ENCODE data around the gene PBX4. TPM values are rescaled to one million over a fixed set of nuclear protein-coding genes. Genes with fewer than 3 reads are reported as not detected.

PBX4 gene
- total and polyA plus RNA-seq, 11 donors = 0.43 to 0.69 (median 0.53) TPM; not detected in 8

DNA sequence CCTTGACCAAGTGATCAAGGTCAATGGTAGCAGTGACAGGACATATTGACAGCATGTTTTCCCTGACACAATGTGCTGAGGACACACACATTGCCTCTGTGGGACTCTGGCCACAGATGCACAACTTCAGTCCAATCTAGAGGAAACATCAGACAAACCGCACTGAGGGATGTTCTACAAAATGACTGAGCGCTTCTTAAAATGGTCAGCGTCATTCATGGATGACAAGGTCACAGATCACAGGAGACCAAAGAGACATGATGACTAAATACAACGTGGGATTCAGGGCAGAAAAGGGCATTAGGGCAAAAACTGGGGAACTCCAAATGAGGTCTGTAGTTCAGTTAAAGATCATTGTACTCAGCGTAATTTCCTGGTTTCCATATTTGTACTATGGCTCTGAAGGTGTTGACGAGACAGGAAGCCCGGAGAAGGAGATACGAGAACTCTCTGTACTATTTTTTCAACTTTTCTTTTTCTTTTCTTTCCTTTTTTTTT lies 20.6 kb downstream of the PBX4 start:
- intact Hi-C loops (cut with DNase I) = no loop called here

GRCh38 chr19:19595171-19595701 lies 23.3 kb downstream of the PBX4 start:
- peaks cover 0 to 37% (median 0%) of the 10 kb centered on the region in 12 donors for H3K4me1 ChIP-seq
- H3K9me3 ChIP-seq = no peaks in the 10 kb centered on the region

More for the DNA sequence above, 20.6 kb downstream of the PBX4 start:
- ATAC-seq (peak in 1 of 4 donors; percentile 26), DNase-seq (no peak)
- Histone ChIP-seq H3K4me3 (no peak overlapping the region), H3K27ac (peak overlapping the region in 1 of 12 donors; percentile 77), H3K27me3 (no peaks in the 10 kb centered on the region), H3K4me1 (peaks cover 0 to 26% (median 0%) of the 10 kb centered on the region in 12 donors), H3K36me3 (no peaks in the 10 kb centered on the region), H3K9me3 (no peaks in the 10 kb centered on the region)
- WGBS, 4 donors = 48 to 59% (median 53%) methylated on average over 8 of the region's 8 CpGs
- no peak for TF ChIP-seq POLR2A (IDR thresholded peaks at IDR 0.05)
- no peak for TF ChIP-seq CTCF (IDR thresholded peaks at IDR 0.05)

DNA sequence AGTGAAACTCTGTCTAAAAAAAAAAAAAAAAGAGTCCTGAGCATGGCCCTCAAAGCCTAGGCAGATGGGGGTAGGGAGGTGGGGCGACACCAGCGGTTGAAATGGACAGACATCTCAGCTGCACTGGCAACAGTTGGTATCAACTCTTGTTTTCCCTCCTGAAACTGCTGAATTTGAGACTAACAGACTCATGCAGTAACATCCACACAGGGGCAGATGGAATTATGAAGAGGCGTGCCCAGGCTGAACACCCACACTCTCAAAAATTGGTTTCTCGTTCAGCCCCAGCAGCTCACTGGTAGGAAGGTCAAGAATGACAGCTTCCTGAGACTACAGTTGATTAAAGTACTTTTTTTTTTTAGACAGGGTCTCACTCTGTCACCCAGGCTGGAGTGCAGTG lies 24.1 kb downstream of the PBX4 start:
- no peak for DNase-seq

More at GRCh38 chr19:19595171-19595701, 23.3 kb downstream of the PBX4 start:
- 61 to 71% (median 63%) methylated on average over 8 of the region's 8 CpGs for WGBS, 4 donors
- intact Hi-C loops (cut with DNase I) = no loop called here
- no peaks in the 10 kb centered on the region for H3K27me3 ChIP-seq
- no peak for TF ChIP-seq POLR2A (IDR thresholded peaks at IDR 0.05)
- TF ChIP-seq CTCF (IDR thresholded peaks at IDR 0.05) = no peak
- ATAC-seq = no peak
- H3K36me3 ChIP-seq = no peaks in the 10 kb centered on the region
- H3K27ac ChIP-seq = no peak overlapping the region
- no peak for DNase-seq
- H3K4me3 ChIP-seq = no peak overlapping the region

GRCh38 chr19:19592690-19593089 lies 25.8 kb downstream of the PBX4 start:
- H3K27ac ChIP-seq = no peak overlapping the region
- H3K4me3 ChIP-seq = no peak overlapping the region
- no peaks in the 10 kb centered on the region for H3K9me3 ChIP-seq
- 88 to 94% (median 92%) methylated on average over 10 of the region's 10 CpGs for WGBS, 4 donors
- TF ChIP-seq POLR2A (IDR thresholded peaks at IDR 0.05) = no peak
- no peak for TF ChIP-seq CTCF (IDR thresholded peaks at IDR 0.05)
- ATAC-seq (no peak), DNase-seq (no peak)
- no peaks in the 10 kb centered on the region for H3K27me3 ChIP-seq
- H3K4me1 ChIP-seq = peaks cover 0 to 37% (median 0%) of the 10 kb centered on the region in 12 donors
- intact Hi-C loops (cut with DNase I) = no loop called here
- H3K36me3 ChIP-seq = no peaks in the 10 kb centered on the region

More for the DNA sequence above, 24.1 kb downstream of the PBX4 start:
- Histone ChIP-seq H3K36me3 (no peaks in the 10 kb centered on the region), H3K27ac (no peak overlapping the region), H3K4me3 (no peak overlapping the region), H3K27me3 (no peaks in the 10 kb centered on the region), H3K9me3 (no peaks in the 10 kb centered on the region), H3K4me1 (peaks cover 0 to 38% (median 0%) of the 10 kb centered on the region in 12 donors)
- TF ChIP-seq POLR2A (IDR thresholded peaks at IDR 0.05) (no peak), CTCF (IDR thresholded peaks at IDR 0.05) (no peak)
- WGBS, 4 donors = 95 to 99% (median 97%) methylated on average over 4 of the region's 4 CpGs
- no peak for ATAC-seq
- intact Hi-C loops (cut with DNase I) = no loop called here

Data from heart left ventricle (tissue), 16 donors.